OCI-LY1 (cell line): ENCODE data around the gene PCK2.

ENCODE experiments used
- H2AFZ ChIP-seq: fragments of 200-600 bp; sonication (generic), shearing (Covaris generic); 2 replicates; pipeline ENCODE4 v1.6.0; 2014; ENCODE audit warnings: antibody characterized with exemption, mild to moderate bottlenecking, low read length
- H3F3A ChIP-seq: fragments of 200-600 bp; sonication (generic), shearing (Covaris generic); 2 replicates; pipeline ENCODE4 v1.6.0; 2014; ENCODE audit warnings: mild to moderate bottlenecking, antibody characterized with exemption, low read length, moderate library complexity; ENCODE audit not compliant: insufficient read depth
- H3K27ac ChIP-seq: fragments of 200-600 bp; sonication (generic); 2 replicates; pipeline ENCODE4 v1.5.1; 2014; ENCODE audit warnings: low read length, mixed run types, mild to moderate bottlenecking, low read depth; ENCODE audit not compliant: poor library complexity, severe bottlenecking
- H3K27me3 ChIP-seq: fragments of 200-600 bp; sonication (generic); 2 replicates; pipeline ENCODE4 v1.6.0; 2014; ENCODE audit warnings: antibody characterized with exemption, mild to moderate bottlenecking, low read length, moderate library complexity; ENCODE audit not compliant: insufficient read depth
- H3K36me3 ChIP-seq: fragments of 200-600 bp; sonication (generic); 2 replicates; pipeline ENCODE4 v1.6.1; 2014; ENCODE audit warnings: mild to moderate bottlenecking, antibody characterized with exemption, low read length, moderate library complexity, mixed read lengths; ENCODE audit not compliant: insufficient read depth
- H3K4me1 ChIP-seq: fragments of 200-600 bp; sonication (generic); 2 replicates; pipeline ENCODE4 v1.5.1; 2014; ENCODE audit warnings: mild to moderate bottlenecking, low read length, moderate library complexity; ENCODE audit not compliant: insufficient read depth, severe bottlenecking
- H3K4me2 ChIP-seq: fragments of 200-600 bp; sonication (generic), shearing (Covaris generic); 2 replicates; pipeline ENCODE4 v1.6.1; 2014; ENCODE audit warnings: low read length
- H3K4me3 ChIP-seq: fragments of 200-600 bp; sonication (generic); 2 replicates; pipeline ENCODE4 v1.5.1; 2014; ENCODE audit warnings: low read length, low read depth, mild to moderate bottlenecking, mixed read lengths; ENCODE audit not compliant: poor library complexity, severe bottlenecking
- H3K79me2 ChIP-seq: fragments of 200-600 bp; shearing (Covaris generic); 2 replicates; pipeline ENCODE4 v1.6.1; 2016; ENCODE audit warnings: mixed run types, low read length, mixed read lengths; ENCODE audit not compliant: insufficient read depth
- H3K9ac ChIP-seq: fragments of 200-600 bp; sonication (generic), shearing (Covaris generic); 2 replicates; pipeline ENCODE4 v1.6.1; 2014; ENCODE audit warnings: mild to moderate bottlenecking, low read length, mixed read lengths
- H3K9me2 ChIP-seq: fragments of 200-600 bp; sonication (generic), shearing (Covaris generic); 2 replicates; pipeline ENCODE4 v1.6.1; 2014; ENCODE audit warnings: low read depth, mild to moderate bottlenecking, low read length, mixed read lengths
- H3K9me3 ChIP-seq: fragments of 200-600 bp; shearing (Covaris generic); 2 replicates; pipeline ENCODE4 v1.6.1; 2014; ENCODE audit warnings: low read length, mixed read lengths
- H4K20me1 ChIP-seq: fragments of 200-600 bp; sonication (generic), shearing (Covaris generic); 2 replicates; pipeline ENCODE4 v1.6.0; 2016; ENCODE audit warnings: mild to moderate bottlenecking, low read length; ENCODE audit not compliant: insufficient read depth
- CTCF ChIP-seq: fragments of 200-600 bp; sonication (generic), shearing (Covaris generic); IDR thresholded peaks from 2 replicates; pipeline ENCODE4 v1.5.1; 2017; ENCODE audit warnings: mild to moderate bottlenecking, antibody characterized with exemption, low read length, moderate library complexity, mixed read lengths
- EZH2 ChIP-seq: fragments of 200-600 bp; sonication (generic), shearing (Covaris generic); IDR thresholded peaks from 2 replicates; pipeline ENCODE4 v1.8.0; 2017; ENCODE audit warnings: borderline replicate concordance, mixed run types, mild to moderate bottlenecking, antibody characterized with exemption, low read length, moderate library complexity, mixed read lengths

Gene PCK2

GRCh38 chr14:24098927-24099813, 5.1 kb downstream of the PCK2 start:
- H3K9me3 ChIP-seq: no peaks in the 10 kb centered on the region
- no peaks in the 10 kb centered on the region for H3F3A ChIP-seq
- no peaks in the 10 kb centered on the region for H3K9me2 ChIP-seq
- no peaks in the 10 kb centered on the region for H4K20me1 ChIP-seq
- peaks cover 14% of the 10 kb centered on the region for H3K4me1 ChIP-seq
- no peaks in the 10 kb centered on the region for H3K27me3 ChIP-seq
- peaks cover 28% of the 10 kb centered on the region for H3K36me3 ChIP-seq
- H3K4me3 ChIP-seq: no peak overlapping the region
- no peak for TF ChIP-seq EZH2
- no peak for TF ChIP-seq CTCF
- no peak overlapping the region for H3K27ac ChIP-seq
- no peak overlapping the region for H3K4me2 ChIP-seq
- H3K9ac ChIP-seq: no peak overlapping the region
- H3K79me2 ChIP-seq: no peaks in the 10 kb centered on the region
- H2AFZ ChIP-seq: no peak overlapping the region

GRCh38 chr14:24100197-24100981, 6.3 kb downstream of the PCK2 start:
- H3K9me2 ChIP-seq: no peaks in the 10 kb centered on the region
- peaks cover 5% of the 10 kb centered on the region for H3K4me1 ChIP-seq
- H4K20me1 ChIP-seq: no peaks in the 10 kb centered on the region
- H3K4me2 ChIP-seq: no peak overlapping the region
- no peaks in the 10 kb centered on the region for H3F3A ChIP-seq
- TF ChIP-seq EZH2 (no peak), CTCF (no peak)
- H2AFZ ChIP-seq: no peak overlapping the region
- H3K79me2 ChIP-seq: no peaks in the 10 kb centered on the region
- H3K36me3 ChIP-seq: peaks cover 34% of the 10 kb centered on the region
- H3K27me3 ChIP-seq: no peaks in the 10 kb centered on the region
- no peaks in the 10 kb centered on the region for H3K9me3 ChIP-seq
- H3K4me3 ChIP-seq: no peak overlapping the region
- H3K27ac ChIP-seq: no peak overlapping the region
- no peak overlapping the region for H3K9ac ChIP-seq

GRCh38 chr14:24100982-24101494, 6.9 kb downstream of the PCK2 start:
- Histone ChIP-seq H3K4me2 (no peak overlapping the region), H3K4me3 (no peak overlapping the region), H3K9ac (no peak overlapping the region), H2AFZ (no peak overlapping the region), H3K9me3 (no peaks in the 10 kb centered on the region), H3K27ac (no peak overlapping the region), H3K9me2 (no peaks in the 10 kb centered on the region), H3F3A (no peaks in the 10 kb centered on the region; the same call in 1 of the 2 replicates), H3K4me1 (no peaks in the 10 kb centered on the region), H3K27me3 (no peaks in the 10 kb centered on the region), H3K36me3 (peaks cover 34% of the 10 kb centered on the region), H4K20me1 (no peaks in the 10 kb centered on the region), H3K79me2 (no peaks in the 10 kb centered on the region)
- no peak for TF ChIP-seq EZH2
- TF ChIP-seq CTCF: no peak
